Neural progenitor cell (in vitro differentiated cells): ENCODE measurements around the gene TACR3. TPM values are rescaled to one million over a fixed set of nuclear protein-coding genes. Genes with fewer than 3 reads are reported as not detected.

ENCODE experiments used
- DNase-seq: peaks from one replicate; pipeline ENCODE4 v3.0.0-alpha.2; 2016; ENCODE audit warnings: low spot score
- H2AFZ ChIP-seq: fragments of 200-600 bp; sonication (generic); replicated peaks from 2 replicates; pipeline ENCODE4 v1.6.1; 2016; ENCODE audit warnings: antibody characterized with exemption
- H3F3A ChIP-seq: fragments of 200-600 bp; sonication (generic); 2 replicates; pipeline ENCODE4 v1.6.1; 2016; ENCODE audit warnings: antibody characterized with exemption, low read depth
- H3K27ac ChIP-seq: fragments of 200-600 bp; sonication (generic); 2 replicates; pipeline ENCODE4 v1.5.1; 2016; ENCODE audit warnings: mild to moderate bottlenecking
- H3K27me3 ChIP-seq: fragments of 200-600 bp; sonication (generic); 2 replicates; pipeline ENCODE4 v1.6.1; 2016; ENCODE audit warnings: mild to moderate bottlenecking, moderate library complexity
- H3K36me3 ChIP-seq: fragments of 200-600 bp; sonication (generic); 2 replicates; pipeline ENCODE4 v1.5.1; 2016
- H3K4me1 ChIP-seq: fragments of 200-600 bp; sonication (generic); 2 replicates; pipeline ENCODE4 v1.6.1; 2016; ENCODE audit warnings: mixed run types
- H3K4me2 ChIP-seq: fragments of 200-600 bp; sonication (generic); 2 replicates; pipeline ENCODE4 v1.6.1; 2016
- H3K4me3 ChIP-seq: fragments of 200-600 bp; sonication (generic); 2 replicates; pipeline ENCODE4 v1.5.1; 2016
- H3K79me2 ChIP-seq: fragments of 200-600 bp; sonication (generic); 2 replicates; pipeline ENCODE4 v1.6.1; 2016; ENCODE audit warnings: low read depth
- H3K9ac ChIP-seq: fragments of 200-600 bp; sonication (generic); 2 replicates; pipeline ENCODE4 v1.6.1; 2016
- H3K9me3 ChIP-seq: fragments of 200-600 bp; sonication (generic); 2 replicates; pipeline ENCODE4 v1.5.1; 2016; ENCODE audit warnings: low read depth
- H4K20me1 ChIP-seq: fragments of 200-600 bp; sonication (generic); 2 replicates; pipeline ENCODE4 v1.6.1; 2016; ENCODE audit warnings: low read depth
- H3K27ac Mint-ChIP-seq: 3 replicates; pipeline ENCODE4 v1.8.0; 2021; ENCODE audit warnings: mixed read lengths
- H3K27me3 Mint-ChIP-seq: 2 replicates; pipeline ENCODE4 v1.8.0; 2022; ENCODE audit warnings: low read depth, mild to moderate bottlenecking, inconsistent platforms, moderate library complexity, mixed read lengths; ENCODE audit not compliant: insufficient read depth
- H3K36me3 Mint-ChIP-seq: 3 replicates; pipeline ENCODE4 v1.8.0; 2021; ENCODE audit warnings: mixed read lengths
- H3K4me1 Mint-ChIP-seq: 3 replicates; pipeline ENCODE4 v1.8.0; 2021; ENCODE audit warnings: mixed read lengths
- H3K4me3 Mint-ChIP-seq: 3 replicates; pipeline ENCODE4 v1.8.0; 2021; ENCODE audit warnings: mild to moderate bottlenecking, moderate library complexity, mixed read lengths
- H3K9me3 Mint-ChIP-seq: 3 replicates; pipeline ENCODE4 v1.8.0; 2020; ENCODE audit warnings: mixed read lengths
- EZH2 ChIP-seq: fragments of 200-600 bp; sonication (generic); IDR thresholded peaks from 2 replicates; pipeline ENCODE4 v1.6.1; 2017; ENCODE audit warnings: antibody characterized with exemption, mild to moderate bottlenecking, moderate library complexity
- EZH2phosphoT487 ChIP-seq: fragments of 200-600 bp; sonication (generic); IDR thresholded peaks from 2 replicates; pipeline ENCODE4 v1.6.1; 2017; ENCODE audit warnings: antibody characterized with exemption
- total RNA-seq: library from RNA; depleted of rRNA; stranded (reverse); fragments of >200 nt; gene quantifications from 2 replicates; pipeline ENCODE4 v1.2.3, GENCODE V29; 2015; ENCODE audit warnings: low replicate concordance
- TF ChIP-seq, protein P1 (sequence below): fragments of 200-600 bp; sonication (generic); IDR thresholded peaks from 2 replicates; pipeline ENCODE4 v1.5.1; 2017; ENCODE audit warnings: antibody characterized with exemption, mild to moderate bottlenecking

The TACR3 gene
- total RNA-seq, 1 donor from 2014 or later = 0.28 TPM

- H3K36me3 Mint-ChIP-seq = no peaks in the 10 kb centered on the region
- no peaks in the 10 kb centered on the region for H3K36me3 ChIP-seq
- H3K4me1 Mint-ChIP-seq = no peaks in the 10 kb centered on the region
- H3K4me2 ChIP-seq = no peak overlapping the region
- peaks cover 3% of the 10 kb centered on the region for H3K9me3 Mint-ChIP-seq
- no peak overlapping the region for H3K9ac ChIP-seq
- TF ChIP-seq EZH2phosphoT487 = no peak
- TF ChIP-seq EZH2 = no peak
- TF ChIP-seq, protein P1, sequence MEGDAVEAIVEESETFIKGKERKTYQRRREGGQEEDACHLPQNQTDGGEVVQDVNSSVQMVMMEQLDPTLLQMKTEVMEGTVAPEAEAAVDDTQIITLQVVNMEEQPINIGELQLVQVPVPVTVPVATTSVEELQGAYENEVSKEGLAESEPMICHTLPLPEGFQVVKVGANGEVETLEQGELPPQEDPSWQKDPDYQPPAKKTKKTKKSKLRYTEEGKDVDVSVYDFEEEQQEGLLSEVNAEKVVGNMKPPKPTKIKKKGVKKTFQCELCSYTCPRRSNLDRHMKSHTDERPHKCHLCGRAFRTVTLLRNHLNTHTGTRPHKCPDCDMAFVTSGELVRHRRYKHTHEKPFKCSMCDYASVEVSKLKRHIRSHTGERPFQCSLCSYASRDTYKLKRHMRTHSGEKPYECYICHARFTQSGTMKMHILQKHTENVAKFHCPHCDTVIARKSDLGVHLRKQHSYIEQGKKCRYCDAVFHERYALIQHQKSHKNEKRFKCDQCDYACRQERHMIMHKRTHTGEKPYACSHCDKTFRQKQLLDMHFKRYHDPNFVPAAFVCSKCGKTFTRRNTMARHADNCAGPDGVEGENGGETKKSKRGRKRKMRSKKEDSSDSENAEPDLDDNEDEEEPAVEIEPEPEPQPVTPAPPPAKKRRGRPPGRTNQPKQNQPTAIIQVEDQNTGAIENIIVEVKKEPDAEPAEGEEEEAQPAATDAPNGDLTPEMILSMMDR = no peak
- no peaks in the 10 kb centered on the region for H3K79me2 ChIP-seq
- no peak overlapping the region for H3K4me3 Mint-ChIP-seq
- H4K20me1 ChIP-seq = no peaks in the 10 kb centered on the region
- H3K9me3 ChIP-seq = no peaks in the 10 kb centered on the region
- H3K27me3 ChIP-seq = no peaks in the 10 kb centered on the region
- H3F3A ChIP-seq = no peaks in the 10 kb centered on the region
- H2AFZ ChIP-seq = no peak overlapping the region
- no peak overlapping the region for H3K4me3 ChIP-seq
- no peak for DNase-seq
- H3K27ac Mint-ChIP-seq = no peak overlapping the region
- H3K4me1 ChIP-seq = no peaks in the 10 kb centered on the region
- no peaks in the 10 kb centered on the region for H3K27me3 Mint-ChIP-seq
- no peak overlapping the region for H3K27ac ChIP-seq
Observed at GRCh38 chr4:103634236-103634635, 85.5 kb downstream of the TACR3 start.

DNA sequence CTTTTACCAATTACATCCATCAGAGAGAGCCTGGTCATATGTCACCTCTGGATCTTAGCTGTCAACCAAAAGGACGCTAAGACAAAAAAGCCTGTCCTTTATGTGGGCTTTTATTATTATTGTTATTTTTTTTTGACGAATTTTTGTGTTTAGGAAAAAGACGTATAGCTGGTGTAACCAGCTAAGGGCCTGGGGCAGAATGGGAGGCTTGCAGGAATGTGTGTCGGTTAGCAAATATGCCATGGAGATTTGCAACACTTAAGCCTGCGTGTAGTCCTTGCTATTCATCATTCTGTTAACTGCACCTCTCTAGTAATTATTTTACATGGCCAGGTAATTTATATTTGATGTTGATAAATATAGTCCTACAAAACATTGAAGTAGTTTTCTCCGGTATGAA is 93.5 kb downstream of the TACR3 start:
- TF ChIP-seq EZH2 = no peak
- TF ChIP-seq EZH2phosphoT487 = no peak
- TF ChIP-seq, protein P1 = no peak

DNA sequence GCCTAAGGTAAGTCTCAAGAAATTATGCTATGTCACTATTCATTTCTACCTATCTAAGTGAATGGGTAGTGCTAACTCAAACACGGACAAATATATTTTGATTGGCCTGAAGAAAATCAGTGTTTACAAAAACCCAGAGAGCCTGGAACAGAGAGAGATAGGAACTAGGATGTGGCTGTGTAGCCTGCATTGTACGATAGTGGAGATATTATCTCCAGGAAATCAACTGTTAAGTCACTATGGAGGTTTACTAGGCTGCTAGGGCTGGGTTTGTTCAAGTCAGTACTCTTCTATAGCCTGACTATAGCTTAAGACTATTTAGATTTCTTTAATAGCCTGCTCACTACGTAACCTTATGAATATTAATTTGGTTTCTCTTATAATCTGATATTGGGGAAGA is 127.9 kb downstream of the TACR3 start:
- no peak overlapping the region for H3K9ac ChIP-seq
- Mint-ChIP-seq H3K4me3 (no peak overlapping the region), H3K9me3 (no peaks in the 10 kb centered on the region), H3K36me3 (no peaks in the 10 kb centered on the region), H3K27me3 (no peaks in the 10 kb centered on the region), H3K27ac (no peak overlapping the region), H3K4me1 (no peaks in the 10 kb centered on the region)
- H3K4me1 ChIP-seq = peaks cover 11% of the 10 kb centered on the region
- no peak for DNase-seq
- H3K36me3 ChIP-seq = no peaks in the 10 kb centered on the region
- H3K4me2 ChIP-seq = no peak overlapping the region
- H3K79me2 ChIP-seq = no peaks in the 10 kb centered on the region
- TF ChIP-seq, protein P1 = no peak
- TF ChIP-seq EZH2phosphoT487 (no peak), EZH2 (no peak)
- no peak overlapping the region for H2AFZ ChIP-seq
- no peaks in the 10 kb centered on the region for H3F3A ChIP-seq
- H3K27me3 ChIP-seq = no peaks in the 10 kb centered on the region
- no peaks in the 10 kb centered on the region for H4K20me1 ChIP-seq
- no peak overlapping the region for H3K4me3 ChIP-seq
- no peak overlapping the region for H3K27ac ChIP-seq
- no peaks in the 10 kb centered on the region for H3K9me3 ChIP-seq

More for the DNA sequence above, 93.5 kb downstream of the TACR3 start:
- Histone ChIP-seq H4K20me1 (no peaks in the 10 kb centered on the region), H3K4me1 (no peaks in the 10 kb centered on the region), H3K27me3 (no peaks in the 10 kb centered on the region), H3K9ac (no peak overlapping the region), H3K36me3 (no peaks in the 10 kb centered on the region), H3K4me3 (no peak overlapping the region), H3K27ac (no peak overlapping the region), H3K9me3 (no peaks in the 10 kb centered on the region), H3F3A (no peaks in the 10 kb centered on the region), H2AFZ (no peak overlapping the region), H3K79me2 (no peaks in the 10 kb centered on the region), H3K4me2 (no peak overlapping the region)
- Mint-ChIP-seq H3K4me1 (no peaks in the 10 kb centered on the region), H3K4me3 (no peak overlapping the region), H3K36me3 (no peaks in the 10 kb centered on the region), H3K9me3 (peaks cover 3% of the 10 kb centered on the region), H3K27ac (no peak overlapping the region), H3K27me3 (no peaks in the 10 kb centered on the region)
- DNase-seq = no peak
